Coronary artery (tissue), 2 donors: ENCODE results near the gene MYO15B.

ENCODE experiments used
- DNase-seq: peaks from one replicate; pipeline ENCODE4 v3.0.0-alpha.2; 2017; ENCODE audit warnings: low spot score
- H3K27ac ChIP-seq, 2 donors: fragments of 200-600 bp; sonication (generic); one replicate each; pipeline ENCODE4 v1.5.1; 2016 to 2019
- H3K4me3 ChIP-seq: fragments of 200-600 bp; sonication (generic); 2 replicates; pipeline ENCODE4 v1.5.1; 2016; ENCODE audit warnings: mild to moderate bottlenecking, moderate library complexity
- TF ChIP-seq, protein P1 (sequence below): fragments of 200-600 bp; sonication (generic); IDR thresholded peaks from one replicate; pipeline ENCODE4 v1.5.1; 2019; ENCODE audit warnings: antibody characterized with exemption

The MYO15B gene

DNA sequence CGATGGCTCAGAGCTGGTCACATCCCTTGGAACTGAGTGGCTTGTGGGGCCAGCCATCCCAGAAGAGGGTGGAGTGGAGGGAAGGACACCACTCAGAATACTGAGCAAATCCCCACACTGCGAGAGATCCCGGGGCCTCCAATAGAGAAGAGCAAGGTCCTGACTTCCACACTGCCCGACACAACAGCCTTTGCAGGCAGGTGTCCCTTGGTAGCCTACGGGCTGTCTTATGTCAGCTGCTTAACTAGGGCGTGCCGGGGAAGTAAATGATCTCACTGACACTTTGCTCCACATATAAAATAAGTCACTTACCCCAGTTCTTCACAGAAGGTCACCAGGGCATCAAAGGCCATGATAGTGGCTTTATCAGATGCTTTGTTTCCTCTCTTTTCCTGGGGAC, 63.3 kb downstream of the MYO15B start:
- Histone ChIP-seq H3K27ac (no peak overlapping the region), H3K4me3 (no peak overlapping the region)
- TF ChIP-seq, protein P1, sequence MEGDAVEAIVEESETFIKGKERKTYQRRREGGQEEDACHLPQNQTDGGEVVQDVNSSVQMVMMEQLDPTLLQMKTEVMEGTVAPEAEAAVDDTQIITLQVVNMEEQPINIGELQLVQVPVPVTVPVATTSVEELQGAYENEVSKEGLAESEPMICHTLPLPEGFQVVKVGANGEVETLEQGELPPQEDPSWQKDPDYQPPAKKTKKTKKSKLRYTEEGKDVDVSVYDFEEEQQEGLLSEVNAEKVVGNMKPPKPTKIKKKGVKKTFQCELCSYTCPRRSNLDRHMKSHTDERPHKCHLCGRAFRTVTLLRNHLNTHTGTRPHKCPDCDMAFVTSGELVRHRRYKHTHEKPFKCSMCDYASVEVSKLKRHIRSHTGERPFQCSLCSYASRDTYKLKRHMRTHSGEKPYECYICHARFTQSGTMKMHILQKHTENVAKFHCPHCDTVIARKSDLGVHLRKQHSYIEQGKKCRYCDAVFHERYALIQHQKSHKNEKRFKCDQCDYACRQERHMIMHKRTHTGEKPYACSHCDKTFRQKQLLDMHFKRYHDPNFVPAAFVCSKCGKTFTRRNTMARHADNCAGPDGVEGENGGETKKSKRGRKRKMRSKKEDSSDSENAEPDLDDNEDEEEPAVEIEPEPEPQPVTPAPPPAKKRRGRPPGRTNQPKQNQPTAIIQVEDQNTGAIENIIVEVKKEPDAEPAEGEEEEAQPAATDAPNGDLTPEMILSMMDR = no peak
- DNase-seq = no peak

DNA sequence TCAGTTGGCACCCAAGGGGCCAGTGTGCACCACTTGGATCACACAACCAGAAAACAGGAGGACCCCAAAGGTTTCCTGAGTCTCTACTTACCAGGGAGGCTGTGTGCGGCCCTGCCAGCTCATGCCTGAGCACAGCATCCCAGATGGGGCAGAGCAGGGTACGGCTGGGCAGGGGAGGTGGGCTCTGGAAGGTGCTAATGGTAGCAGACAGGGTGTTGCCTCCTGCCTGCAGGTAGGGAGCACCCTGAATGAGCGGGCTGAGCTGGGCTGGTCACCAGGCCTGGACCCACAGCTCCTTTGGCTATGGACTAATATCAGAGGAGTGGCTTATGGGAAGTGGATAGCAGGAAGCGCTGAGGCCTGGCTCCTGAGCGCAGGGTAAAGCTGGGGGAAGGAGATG, 64.7 kb downstream of the MYO15B start:
- TF ChIP-seq, protein P1 = no peak
- H3K4me3 ChIP-seq = no peak overlapping the region
- H3K27ac ChIP-seq = no peak overlapping the region
- DNase-seq = no peak

GRCh38 chr17:75652934-75653549, 65.4 kb downstream of the MYO15B start:
- TF ChIP-seq, protein P1 = peak; percentile 47
- no peak for DNase-seq
- H3K27ac ChIP-seq = no peak overlapping the region
- H3K4me3 ChIP-seq = no peak overlapping the region

DNA sequence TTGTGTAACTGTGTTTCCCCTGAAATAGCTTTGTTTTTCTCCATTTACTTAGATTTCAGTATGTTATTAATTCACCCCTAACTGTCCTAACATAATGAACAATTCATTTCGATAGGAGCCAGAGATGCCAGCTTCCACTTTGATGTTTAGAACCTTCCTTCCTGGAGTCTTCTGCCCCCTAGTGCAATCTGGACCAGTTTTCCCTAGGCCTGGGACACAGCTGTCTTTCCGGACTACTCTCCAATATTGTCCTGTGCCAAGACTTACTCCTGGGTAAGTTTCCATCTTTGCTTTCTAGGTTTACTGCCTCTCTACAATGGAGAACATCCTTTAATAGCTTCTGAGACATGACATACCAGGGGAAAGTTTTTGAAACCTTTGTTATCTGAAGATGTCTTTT, 66.6 kb downstream of the MYO15B start:
- no peak overlapping the region for H3K27ac ChIP-seq
- TF ChIP-seq, protein P1 = no peak
- H3K4me3 ChIP-seq = no peak overlapping the region
- no peak for DNase-seq

DNA sequence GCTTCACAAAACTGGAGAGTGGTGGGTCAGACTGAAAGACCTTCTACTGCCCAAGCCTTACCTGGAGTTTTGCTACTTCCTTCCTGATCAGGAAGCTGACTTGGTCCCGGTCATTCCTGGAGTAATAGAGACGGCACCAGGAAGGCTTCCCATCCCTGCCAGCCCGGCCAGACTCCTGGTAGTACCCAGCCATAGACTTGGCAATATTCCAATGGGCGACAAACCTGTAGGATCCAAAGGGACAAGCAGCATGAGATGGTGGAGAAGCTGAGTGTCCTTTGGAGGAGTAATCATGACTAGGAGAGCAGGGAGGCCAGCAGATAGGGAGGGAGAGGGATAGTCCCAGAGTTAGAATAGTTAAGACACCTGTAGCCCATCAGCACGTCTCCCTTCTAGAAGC, 70.6 kb downstream of the MYO15B start:
- DNase-seq = no peak
- TF ChIP-seq, protein P1 = no peak
- H3K27ac ChIP-seq = no peak overlapping the region
- H3K4me3 ChIP-seq = no peak overlapping the region

- Histone ChIP-seq H3K4me3 (no peak overlapping the region), H3K27ac (no peak overlapping the region)
- TF ChIP-seq, protein P1 = no peak
- DNase-seq = no peak
These were observed 73.9 kb downstream of the MYO15B start for GRCh38 chr17:75661531-75661930.

GRCh38 chr17:75662511-75662910, 74.9 kb downstream of the MYO15B start:
- Histone ChIP-seq H3K27ac (no peak overlapping the region), H3K4me3 (no peak overlapping the region)
- TF ChIP-seq, protein P1 = no peak
- DNase-seq = no peak
